SK-N-SH (cell line): Measurements from ENCODE around the gene TMEM50B. TPM values are rescaled to one million over a fixed set of nuclear protein-coding genes. Genes with fewer than 3 reads are reported as not detected.

ENCODE experiments used
- CTCF ChIA-PET: fragments of 300-600, 350-600 bp; formaldehyde crosslinking; extraction: SDS; loops from one replicate; lab custom pipeline; 2021; lab: Yijun Ruan, JAX
- POLR2A ChIA-PET: fragments of 350-600 bp; sonication (Branson Sonifier 250); formaldehyde crosslinking; extraction: SDS; loops from one replicate; lab custom pipeline; 2020; ENCODE audit warnings: antibody characterized with exemption, inconsistent platforms; lab: Yijun Ruan, JAX
- DNase-seq: peaks from one replicate; pipeline ENCODE4 v3.0.0; 2012
- H2AFZ ChIP-seq: fragments of 200-600 bp; sonication (generic); 2 replicates; pipeline ENCODE4 v1.8.1; 2016; ENCODE audit warnings: antibody characterized with exemption, mild to moderate bottlenecking, low read depth
- H3F3A ChIP-seq: fragments of 200-600 bp; sonication (generic); replicated peaks from 2 replicates; pipeline ENCODE3; 2016; ENCODE audit warnings: antibody characterized with exemption, mild to moderate bottlenecking; ENCODE audit not compliant: insufficient read depth
- H3K27ac ChIP-seq, 2 experiments: fragments of 200-500 bp in 1 of 2; fragments of 200-600 bp in 1 of 2; sonication (Bioruptor generic) in 1 of 2; sonication (generic), shearing (Covaris generic) in 1 of 2; 2 replicates each; pipeline versions ENCODE4 v1.5.1 to v1.6.1; 2014 to 2016; ENCODE audit warnings: low read depth in 2 of 2, inconsistent platforms in 1 of 2, low read length in 1 of 2, mild to moderate bottlenecking in 1 of 2, mixed read lengths in 1 of 2
- H3K27me3 ChIP-seq: fragments of 200-600 bp; sonication (generic), shearing (Covaris generic); 2 replicates; pipeline ENCODE4 v1.6.1; 2016; ENCODE audit warnings: mixed run types; ENCODE audit not compliant: insufficient read depth
- H3K36me3 ChIP-seq, 2 experiments: fragments of 200-500 bp in 1 of 2; fragments of 200-600 bp in 1 of 2; sonication (Bioruptor generic) in 1 of 2; sonication (generic) in 1 of 2; replicated peaks in 1 of 2; 2 replicates each; pipeline versions ENCODE3 to v1.5.1; 2014 to 2016; ENCODE audit warnings: low read length in 1 of 2, mild to moderate bottlenecking in 1 of 2; ENCODE audit not compliant: insufficient read depth in 2 of 2, control insufficient read depth in 1 of 2
- H3K4me1 ChIP-seq, 2 experiments: fragments of 200-500 bp in 1 of 2; fragments of 200-600 bp in 1 of 2; sonication (Bioruptor generic) in 1 of 2; sonication (generic), shearing (Covaris generic) in 1 of 2; 2 replicates each; pipeline versions ENCODE4 v1.5.1 to v1.6.1; 2014 to 2016; ENCODE audit warnings: low read depth in 1 of 2, low read length in 1 of 2, mixed run types in 1 of 2; ENCODE audit not compliant: insufficient read depth in 2 of 2, control insufficient read depth in 1 of 2
- H3K4me2 ChIP-seq: fragments of 200-600 bp; sonication (generic), shearing (Covaris generic); 2 replicates; pipeline ENCODE4 v1.6.1; 2017; ENCODE audit warnings: mixed run types
- H3K4me3 ChIP-seq, 2 experiments: fragments of 200-500 bp in 1 of 2; fragments of 200-600 bp in 1 of 2; sonication (Bioruptor generic) in 1 of 2; sonication (generic), shearing (Covaris generic) in 1 of 2; 2 replicates each; pipeline versions ENCODE4 v1.5.1 to v1.8.1; 2014 to 2016; ENCODE audit warnings: low read depth in 2 of 2, inconsistent platforms in 1 of 2, low read length in 1 of 2, mild to moderate bottlenecking in 1 of 2, mixed read lengths in 1 of 2, moderate library complexity in 1 of 2
- H3K79me2 ChIP-seq: fragments of 200-600 bp; sonication (generic); 2 replicates; pipeline ENCODE4 v1.8.1; 2017; ENCODE audit warnings: mild to moderate bottlenecking; ENCODE audit not compliant: insufficient read depth
- H3K9ac ChIP-seq: fragments of 200-600 bp; sonication (generic); 2 replicates; pipeline ENCODE4 v1.6.1; 2017; ENCODE audit warnings: mixed run types
- H3K9me2 ChIP-seq: fragments of 200-600 bp; sonication (generic); 2 replicates; pipeline ENCODE4 v1.6.1; 2017; ENCODE audit warnings: mixed run types
- H3K9me3 ChIP-seq: fragments of 200-600 bp; sonication (generic); 2 replicates; pipeline ENCODE4 v1.6.1; 2017; ENCODE audit warnings: mixed run types, mild to moderate bottlenecking, moderate library complexity
- H4K20me1 ChIP-seq: fragments of 200-600 bp; sonication (generic); 2 replicates; pipeline ENCODE4 v1.6.1; 2017; ENCODE audit warnings: mild to moderate bottlenecking, mixed run types; ENCODE audit not compliant: insufficient read depth
- ELF1 ChIP-seq: IDR thresholded peaks from 2 replicates; pipeline ENCODE4 v1.4.0; 2012
- EZH2phosphoT487 ChIP-seq: fragments of 200-600 bp; sonication (generic); IDR thresholded peaks from 2 replicates; pipeline ENCODE4 v1.6.1; 2017; ENCODE audit warnings: low read depth, mixed run types, mild to moderate bottlenecking, antibody characterized with exemption, moderate library complexity, borderline replicate concordance
- FOXJ3 ChIP-seq: sonication (generic); formaldehyde crosslinking; IDR thresholded peaks from 2 replicates; pipeline ENCODE4 v1.5.1; 2020; ENCODE audit warnings: mild to moderate bottlenecking, missing genetic modification reagents
- FOXM1 ChIP-seq: IDR thresholded peaks from 2 replicates; pipeline ENCODE4 v1.4.0; 2012; ENCODE audit warnings: low read depth, mild to moderate bottlenecking
- GABPA ChIP-seq: IDR thresholded peaks from 2 replicates; pipeline ENCODE4 v1.4.0; 2012; ENCODE audit warnings: low read depth, mild to moderate bottlenecking
- MXI1 ChIP-seq: IDR thresholded peaks from 2 replicates; pipeline ENCODE4 v1.6.1; 2012; ENCODE audit warnings: mild to moderate bottlenecking, low read depth, low read length, improper control_type of control experiment
- RAD21 ChIP-seq: IDR thresholded peaks from 2 replicates; pipeline ENCODE4 v1.6.1; 2012; ENCODE audit warnings: mild to moderate bottlenecking, low read length
- RCOR1 ChIP-seq: fragments of 150-350 bp; IDR thresholded peaks from 2 replicates; pipeline ENCODE4 v1.6.1; 2017; ENCODE audit warnings: antibody characterized with exemption, low read length
- SMC3 ChIP-seq: IDR thresholded peaks from 2 replicates; pipeline ENCODE4 v1.6.1; 2012; ENCODE audit warnings: low read depth, low read length, improper control_type of control experiment
- TAF1 ChIP-seq: IDR thresholded peaks from 2 replicates; pipeline ENCODE4 v1.6.1; 2012; ENCODE audit warnings: low read depth, mild to moderate bottlenecking, low read length, moderate library complexity, borderline replicate concordance
- TCF12 ChIP-seq: IDR thresholded peaks from 2 replicates; pipeline ENCODE4 v1.4.0; 2012
- TEAD4 ChIP-seq: IDR thresholded peaks from 2 replicates; pipeline ENCODE4 v1.4.0; 2012; ENCODE audit warnings: mild to moderate bottlenecking, borderline replicate concordance; ENCODE audit not compliant: insufficient read depth
- ZBTB33 ChIP-seq: IDR thresholded peaks from 2 replicates; pipeline ENCODE4 v1.4.0; 2012; ENCODE audit warnings: low read depth, borderline replicate concordance
- WGBS: methylation state at CpG from one replicate; pipeline ENCODE4 v1.1.6; 2017; ENCODE audit warnings: low lambda C conversion rate; 5-methylcytosine and 5-hydroxymethylcytosine counted together
- polyA plus RNA-seq, 3 experiments: library from polyadenylated mRNA; depleted of rRNA; stranded (reverse); fragments of >200 nt; gene quantifications; 2 replicates each; pipeline ENCODE4 v1.2.3, GENCODE V29; 2012
- TF ChIP-seq, protein P1 (sequence below): IDR thresholded peaks from 2 replicates; pipeline ENCODE4 v1.6.1; 2012; ENCODE audit warnings: mild to moderate bottlenecking, low read depth, low read length, moderate library complexity
- TF ChIP-seq, protein P2 (sequence below): IDR thresholded peaks from 2 replicates; pipeline ENCODE4 v1.4.0; 2012; ENCODE audit warnings: low read depth

The TMEM50B gene
- polyA plus RNA-seq, 1 of the 3 experiments (the other 2 are of a cell fraction) = 27.3 TPM

- ChIA-PET POLR2A (no interaction called here), CTCF (no interaction called here)
- Histone ChIP-seq H3K4me1 (peaks cover 0 to 3% of the 10 kb centered on the region in 2 experiments; a peak in 1 of 4 replicates), H3K9me2 (no peaks in the 10 kb centered on the region), H3K9ac (no peak overlapping the region), H3K4me2 (no peak overlapping the region), H3F3A (peaks cover 7% of the 10 kb centered on the region), H3K27ac (no peak overlapping the region), H2AFZ (no peak overlapping the region), H3K36me3 (no peaks in the 10 kb centered on the region), H3K9me3 (no peaks in the 10 kb centered on the region), H3K4me3 (no peak overlapping the region), H4K20me1 (peaks cover 3% of the 10 kb centered on the region; the same call in 1 of the 2 replicates), H3K79me2 (peaks cover 84% of the 10 kb centered on the region), H3K27me3 (no peaks in the 10 kb centered on the region)
- DNase-seq = no peak
- WGBS = 88% methylated on average over 3 of the region's 3 CpGs
- no peak for TF ChIP-seq FOXM1
- no peak for TF ChIP-seq MXI1
- TF ChIP-seq FOXJ3 (CRISPR knock-in tag) = no peak
- no peak for TF ChIP-seq RAD21
- TF ChIP-seq, protein P1, sequence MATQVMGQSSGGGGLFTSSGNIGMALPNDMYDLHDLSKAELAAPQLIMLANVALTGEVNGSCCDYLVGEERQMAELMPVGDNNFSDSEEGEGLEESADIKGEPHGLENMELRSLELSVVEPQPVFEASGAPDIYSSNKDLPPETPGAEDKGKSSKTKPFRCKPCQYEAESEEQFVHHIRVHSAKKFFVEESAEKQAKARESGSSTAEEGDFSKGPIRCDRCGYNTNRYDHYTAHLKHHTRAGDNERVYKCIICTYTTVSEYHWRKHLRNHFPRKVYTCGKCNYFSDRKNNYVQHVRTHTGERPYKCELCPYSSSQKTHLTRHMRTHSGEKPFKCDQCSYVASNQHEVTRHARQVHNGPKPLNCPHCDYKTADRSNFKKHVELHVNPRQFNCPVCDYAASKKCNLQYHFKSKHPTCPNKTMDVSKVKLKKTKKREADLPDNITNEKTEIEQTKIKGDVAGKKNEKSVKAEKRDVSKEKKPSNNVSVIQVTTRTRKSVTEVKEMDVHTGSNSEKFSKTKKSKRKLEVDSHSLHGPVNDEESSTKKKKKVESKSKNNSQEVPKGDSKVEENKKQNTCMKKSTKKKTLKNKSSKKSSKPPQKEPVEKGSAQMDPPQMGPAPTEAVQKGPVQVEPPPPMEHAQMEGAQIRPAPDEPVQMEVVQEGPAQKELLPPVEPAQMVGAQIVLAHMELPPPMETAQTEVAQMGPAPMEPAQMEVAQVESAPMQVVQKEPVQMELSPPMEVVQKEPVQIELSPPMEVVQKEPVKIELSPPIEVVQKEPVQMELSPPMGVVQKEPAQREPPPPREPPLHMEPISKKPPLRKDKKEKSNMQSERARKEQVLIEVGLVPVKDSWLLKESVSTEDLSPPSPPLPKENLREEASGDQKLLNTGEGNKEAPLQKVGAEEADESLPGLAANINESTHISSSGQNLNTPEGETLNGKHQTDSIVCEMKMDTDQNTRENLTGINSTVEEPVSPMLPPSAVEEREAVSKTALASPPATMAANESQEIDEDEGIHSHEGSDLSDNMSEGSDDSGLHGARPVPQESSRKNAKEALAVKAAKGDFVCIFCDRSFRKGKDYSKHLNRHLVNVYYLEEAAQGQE = no peak
- TF ChIP-seq SMC3 = no peak
- TF ChIP-seq ELF1 = no peak
- no peak for TF ChIP-seq TAF1
- TF ChIP-seq, protein P2, sequence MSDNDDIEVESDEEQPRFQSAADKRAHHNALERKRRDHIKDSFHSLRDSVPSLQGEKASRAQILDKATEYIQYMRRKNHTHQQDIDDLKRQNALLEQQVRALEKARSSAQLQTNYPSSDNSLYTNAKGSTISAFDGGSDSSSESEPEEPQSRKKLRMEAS = no peak
- no peak for TF ChIP-seq EZH2phosphoT487
- no peak for TF ChIP-seq RCOR1
- no peak for TF ChIP-seq TCF12
- TF ChIP-seq ZBTB33 = no peak
- TF ChIP-seq GABPA = no peak
- no peak for TF ChIP-seq TEAD4
- TF ChIP-seq, all 33 proteins: peak for 0
These were observed 6.4 kb downstream of the TMEM50B start for GRCh38 chr21:33473344-33473743.
